Activated T-cell treated with anti-CD3 and anti-CD28 coated beads for 48 hours (primary cell): ENCODE results near the gene NFYC.

Experiments
- DNase-seq: peaks from one replicate; pipeline ENCODE4 v3.0.0-alpha.2; 2020; ENCODE audit warnings: low read depth

The NFYC gene

GRCh38 chr1:40760984-40761383, 69.5 kb downstream of the NFYC start:
- DNase-seq = no peak

GRCh38 chr1:40762144-40762923, 70.8 kb downstream of the NFYC start:
- no peak for DNase-seq

- no peak for DNase-seq
These were observed 72.4 kb downstream of the NFYC start for GRCh38 chr1:40763742-40764532.

- no peak for DNase-seq
These were observed 73.5 kb downstream of the NFYC start for GRCh38 chr1:40764981-40765380.

- no peak for DNase-seq
These were observed 74.5 kb downstream of the NFYC start for GRCh38 chr1:40766017-40766416.

GRCh38 chr1:40766560-40766959, 75.1 kb downstream of the NFYC start:
- no peak for DNase-seq

- no peak for DNase-seq
These were observed 76.9 kb downstream of the NFYC start for GRCh38 chr1:40768146-40768990.

GRCh38 chr1:40769815-40770214, 78.3 kb downstream of the NFYC start:
- no peak for DNase-seq

- DNase-seq = no peak
These were observed 79.0 kb downstream of the NFYC start for GRCh38 chr1:40770296-40771070.

GRCh38 chr1:40772146-40772955, 80.8 kb downstream of the NFYC start:
- DNase-seq = no peak

- no peak for DNase-seq
These were observed 82.3 kb downstream of the NFYC start for GRCh38 chr1:40773748-40774265.

GRCh38 chr1:40774266-40774998, 82.9 kb downstream of the NFYC start:
- DNase-seq = peak; percentile 55

- no peak for DNase-seq
These were observed 85.0 kb downstream of the NFYC start for GRCh38 chr1:40776236-40777072.

- DNase-seq = no peak
These were observed 85.9 kb downstream of the NFYC start for GRCh38 chr1:40777224-40777970.

GRCh38 chr1:40780678-40781607, 89.4 kb downstream of the NFYC start:
- no peak for DNase-seq

- no peak for DNase-seq
These were observed 90.1 kb downstream of the NFYC start for GRCh38 chr1:40781608-40781971.

GRCh38 chr1:40782371-40782956, 91.0 kb downstream of the NFYC start:
- DNase-seq = no peak
